Measurements from ENCODE around the gene SDK2.

GRCh38 chr17:73646409-73647300, 2.4 kb upstream of the SDK2 start:
- TF ChIP-seq CTCF (IDR thresholded peaks at IDR 0.05), result no peak
- TF ChIP-seq POLR2AphosphoS5 (IDR thresholded peaks at IDR 0.05), result no peak
- no peak for TF ChIP-seq POLR2A (IDR thresholded peaks at IDR 0.05)
- TF ChIP-seq EP300 (IDR thresholded peaks at IDR 0.05), result no peak
